Heart right ventricle (tissue), 16 donors: ENCODE results near the gene OPN1SW. TPM values are rescaled to one million over a fixed set of nuclear protein-coding genes. Genes with fewer than 3 reads are reported as not detected.

ENCODE experiments used
- ATAC-seq, 8 donors: fragments of 200-7000 bp; cut with Tn5 transposase; one replicate each; pipeline ENCODE4 v1.9.1; 2020; ENCODE audit warnings: mild to moderate bottlenecking in 8 of 8, moderate library complexity in 8 of 8, moderate number of reproducible peaks in 1 of 8
- DNase-seq, 2 donors: peaks; one replicate each; pipeline ENCODE4 v3.0.0-alpha.2; 2020
- H3K27ac ChIP-seq, 10 donors: fragments of 200-600 bp; sonication (generic) in 2 of 10; one replicate each; pipeline versions ENCODE4 v1.5.0 to v1.8.0; 2020 to 2022; ENCODE audit warnings: mild to moderate bottlenecking in 3 of 10
- H3K27me3 ChIP-seq, 7 donors: fragments of 200-600 bp; one replicate each; pipeline ENCODE4 v1.8.0; 2021 to 2022; ENCODE audit warnings: mild to moderate bottlenecking in 2 of 7
- H3K36me3 ChIP-seq, 9 donors: fragments of 200-600 bp; sonication (generic) in 1 of 9; one replicate each; pipeline versions ENCODE4 v1.5.0 to v1.8.0; 2020 to 2022; ENCODE audit warnings: mild to moderate bottlenecking in 2 of 9
- H3K4me1 ChIP-seq, 9 donors: fragments of 200-600 bp; sonication (generic) in 1 of 9; one replicate each; pipeline versions ENCODE4 v1.5.0 to v1.8.0; 2020 to 2022; ENCODE audit warnings: mild to moderate bottlenecking in 4 of 9
- H3K4me3 ChIP-seq, 10 donors: fragments of 200-600 bp; sonication (generic) in 2 of 10; one replicate each; pipeline versions ENCODE4 v1.5.0 to v1.8.0; 2020 to 2022; ENCODE audit warnings: mild to moderate bottlenecking in 7 of 10, moderate library complexity in 2 of 10
- H3K9me3 ChIP-seq, 11 donors: fragments of 200-600 bp in 10 of 11; sonication (generic) in 2 of 11; one replicate each; pipeline versions ENCODE4 v1.5.0 to v1.8.0; 2013 to 2022; ENCODE audit warnings: mild to moderate bottlenecking in 2 of 11, control low read depth in 1 of 11, moderate library complexity in 1 of 11
- WGBS, 2 donors: extraction: QIAGEN DNeasy Blood & Tissue Kit; methylation state at CpG; one replicate each; pipeline ENCODE4 v1.1.7; 2013; ENCODE audit warnings: inconsistent platforms in 1 of 2; 5-methylcytosine and 5-hydroxymethylcytosine counted together
- intact Hi-C, 10 donors: fragments of 100-400 bp; cut with DNase I; formaldehyde crosslinking; loops; one replicate each; pipeline versions ENCODE4 v1.11.1 to v1.14.2; 2022
- polyA plus RNA-seq, 2 donors: library from polyadenylated mRNA; stranded (reverse); fragments of 200-250 nt; gene quantifications; one replicate each; pipeline ENCODE4 v1.2.3, GENCODE V29; 2013
- total RNA-seq, 10 donors: library from RNA; stranded (reverse); fragmentation: NEBNext Ultra II Directional in 3 of 10; extraction: Animal tissue kit (Norgen Biotek cat#: 25700) in 3 of 10; gene quantifications; one replicate each; pipeline versions ENCODE4 v1.2.1 to v1.2.4, GENCODE V29; 2021 to 2023
- TF ChIP-seq, protein P1 (sequence below), 9 donors: fragments of 200-600 bp; sonication (generic) in 2 of 9; IDR thresholded peaks; one replicate each; pipeline versions ENCODE4 v1.5.0 to v1.8.0; 2021 to 2022; ENCODE audit warnings: antibody characterized with exemption in 9 of 9, mild to moderate bottlenecking in 5 of 9, moderate library complexity in 1 of 9
- donor health status: Arrhythmogenic right ventricular cardiomyopathy.
- donor health status: ischemic (EF 13 %, LVEDD 7.1; RV severe dilation, severe dysfunction).
- donor health status: healthy with polysubstance abuse.
- donor health status: DM: no; HTN: yes; CAD: no.
- donor health status: DM: no; HTN: no; CAD: no.
- donor health status: ischemic (EF 25% LVEDD 6.9; RV normal size, moderate dysfunction).
- donor health status: ischemic (EF 25% LVEDD 5.7; RV mildly dilated, moderate dysfunction).
- donor health status: healthy.
- donor health status: DM: yes; HTN: yes; CAD: no.
- donor health status: Ischemic cardiomyopathy.
- donor health status: ischemic (EF 35%, LVEDD 5.7; RV mildly dilated, moderate dysfunction).
- donor health status: nonischemic (EF 11% LVEDD 7.7; RV severe dilation, severe dysfunction).
- donor health status: DM: yes; HTN: yes; CAD: no.
- donor health status: PGD.
- donor health status: ischemic (EF 29% LVEDD 5.4; RV normal size, mild dysfunction).
- donor health status: nonischemic (EF 23%, LVEDD 6.1; RV moderate dilation, normal function).

Gene OPN1SW
- total and polyA plus RNA-seq, 12 donors, result not detected

DNA sequence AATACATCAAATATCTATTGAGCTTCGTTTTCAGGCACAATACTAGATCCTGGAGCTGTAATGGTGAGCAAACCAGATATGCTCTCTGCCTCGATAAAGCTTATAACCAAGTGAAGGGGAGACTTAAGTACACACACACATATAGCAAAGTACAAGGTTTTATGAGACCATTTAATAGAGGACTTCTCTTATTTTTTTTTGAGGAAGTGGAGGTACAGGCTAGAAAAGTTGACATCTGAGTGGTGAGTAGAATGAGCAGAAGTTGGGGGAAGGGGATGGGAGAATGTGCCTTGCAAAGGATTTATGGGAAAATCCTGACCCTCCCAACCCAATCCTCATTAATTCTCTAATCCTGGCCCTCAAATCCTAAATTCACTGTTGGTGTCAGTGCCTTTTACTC is 23.9 kb upstream of the OPN1SW start:
- WGBS, 2 donors, result 88% methylated on average over 2 of the region's 2 CpGs
- TF ChIP-seq, protein P1, sequence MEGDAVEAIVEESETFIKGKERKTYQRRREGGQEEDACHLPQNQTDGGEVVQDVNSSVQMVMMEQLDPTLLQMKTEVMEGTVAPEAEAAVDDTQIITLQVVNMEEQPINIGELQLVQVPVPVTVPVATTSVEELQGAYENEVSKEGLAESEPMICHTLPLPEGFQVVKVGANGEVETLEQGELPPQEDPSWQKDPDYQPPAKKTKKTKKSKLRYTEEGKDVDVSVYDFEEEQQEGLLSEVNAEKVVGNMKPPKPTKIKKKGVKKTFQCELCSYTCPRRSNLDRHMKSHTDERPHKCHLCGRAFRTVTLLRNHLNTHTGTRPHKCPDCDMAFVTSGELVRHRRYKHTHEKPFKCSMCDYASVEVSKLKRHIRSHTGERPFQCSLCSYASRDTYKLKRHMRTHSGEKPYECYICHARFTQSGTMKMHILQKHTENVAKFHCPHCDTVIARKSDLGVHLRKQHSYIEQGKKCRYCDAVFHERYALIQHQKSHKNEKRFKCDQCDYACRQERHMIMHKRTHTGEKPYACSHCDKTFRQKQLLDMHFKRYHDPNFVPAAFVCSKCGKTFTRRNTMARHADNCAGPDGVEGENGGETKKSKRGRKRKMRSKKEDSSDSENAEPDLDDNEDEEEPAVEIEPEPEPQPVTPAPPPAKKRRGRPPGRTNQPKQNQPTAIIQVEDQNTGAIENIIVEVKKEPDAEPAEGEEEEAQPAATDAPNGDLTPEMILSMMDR (IDR thresholded peaks at IDR 0.05), result no peak

DNA sequence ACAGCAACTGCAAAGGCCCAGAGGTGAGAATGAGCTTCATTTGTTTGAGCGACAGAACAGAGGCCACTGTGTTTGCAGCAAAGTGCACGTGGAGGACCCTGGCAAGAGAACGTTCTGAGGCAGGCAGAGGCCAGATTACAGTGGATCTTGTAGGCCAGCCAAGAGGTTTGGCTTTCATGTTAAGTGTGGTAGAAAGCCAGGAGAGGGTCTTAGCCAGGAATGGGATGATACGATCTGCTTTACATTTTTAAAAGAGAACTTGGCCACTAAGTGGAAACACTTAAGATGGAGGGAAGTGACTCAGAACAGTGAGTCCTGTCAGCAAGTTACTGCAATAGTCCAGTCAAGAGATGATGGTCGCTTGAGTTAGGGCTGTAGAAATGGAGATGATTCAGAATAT is 20.7 kb upstream of the OPN1SW start:
- intact Hi-C loops, result loop anchor here in 2 of 10 donors (10.0 kb wide), 2 partner anchors 68 to 88 kb away; partner anchors contain the start of gene ATP6V1F (in 1 of the 2)
- H3K4me3 ChIP-seq, result no peak overlapping the region
- H3K36me3 ChIP-seq, result peaks cover 0 to 2% (median 0%) of the 10 kb centered on the region in 9 donors
- TF ChIP-seq, protein P1 (IDR thresholded peaks at IDR 0.05), result no peak
- peaks cover 4 to 20% (median 15%) of the 10 kb centered on the region in 9 donors for H3K4me1 ChIP-seq
- no peaks in the 10 kb centered on the region for H3K9me3 ChIP-seq
- WGBS, 2 donors, result 60 to 61% methylated on average over 5 of the region's 5 CpGs
- DNase-seq (no peak), ATAC-seq (no peak)
- H3K27me3 ChIP-seq, result peaks cover 0 to 7% (median 0%) of the 10 kb centered on the region in 7 donors
- no peak overlapping the region for H3K27ac ChIP-seq

More for the DNA sequence above, 23.9 kb upstream of the OPN1SW start:
- Histone ChIP-seq H3K4me3 (no peak overlapping the region), H3K27ac (no peak overlapping the region), H3K9me3 (no peaks in the 10 kb centered on the region), H3K4me1 (no peaks in the 10 kb centered on the region), H3K27me3 (no peaks in the 10 kb centered on the region), H3K36me3 (peaks cover 0 to 15% (median 0%) of the 10 kb centered on the region in 9 donors)
- intact Hi-C loops, result loop anchor here in 2 of 10 donors (10.0 kb wide), 2 partner anchors 65 to 85 kb away; partner anchors contain the start of gene ATP6V1F (in 1 of the 2)
- DNase-seq, result no peak
- no peak for ATAC-seq

DNA sequence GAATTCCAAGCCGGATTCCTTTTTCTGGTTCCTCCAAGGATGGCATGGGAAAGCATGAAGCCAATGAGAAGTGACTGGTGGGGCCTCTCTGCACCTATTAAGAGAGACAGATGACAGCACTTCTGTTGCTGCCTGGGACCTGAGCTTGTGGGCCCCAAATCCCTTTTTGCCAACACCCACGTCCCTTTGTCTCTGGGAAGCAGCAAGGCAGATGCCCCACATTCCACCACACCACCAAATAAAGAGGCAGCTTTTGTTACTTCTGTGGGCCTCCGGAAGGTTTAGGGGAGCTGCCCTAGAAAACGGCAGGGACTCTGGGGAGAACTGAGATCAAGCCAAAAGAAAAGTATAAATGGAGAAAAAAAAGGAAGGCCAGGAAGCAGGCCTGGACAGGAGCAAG is 19.5 kb upstream of the OPN1SW start:
- ATAC-seq (no peak), DNase-seq (no peak)
- intact Hi-C loops, result loop anchor here in 2 of 10 donors (10.0 kb wide), 2 partner anchors 70 to 90 kb away; partner anchors contain the start of gene ATP6V1F (in 1 of the 2)
- 86 to 88% methylated on average over 4 of the region's 4 CpGs for whole genome bisulfite sequencing, 2 donors
- TF ChIP-seq, protein P1 (IDR thresholded peaks at IDR 0.05), result no peak
- no peaks in the 10 kb centered on the region for H3K36me3 ChIP-seq
- H3K27me3 ChIP-seq, result peaks cover 0 to 18% (median 0%) of the 10 kb centered on the region in 7 donors
- H3K27ac ChIP-seq, result no peak overlapping the region
- no peak overlapping the region for H3K4me3 ChIP-seq
- peaks cover 8 to 28% (median 24%) of the 10 kb centered on the region in 9 donors for H3K4me1 ChIP-seq
- no peaks in the 10 kb centered on the region for H3K9me3 ChIP-seq

DNA sequence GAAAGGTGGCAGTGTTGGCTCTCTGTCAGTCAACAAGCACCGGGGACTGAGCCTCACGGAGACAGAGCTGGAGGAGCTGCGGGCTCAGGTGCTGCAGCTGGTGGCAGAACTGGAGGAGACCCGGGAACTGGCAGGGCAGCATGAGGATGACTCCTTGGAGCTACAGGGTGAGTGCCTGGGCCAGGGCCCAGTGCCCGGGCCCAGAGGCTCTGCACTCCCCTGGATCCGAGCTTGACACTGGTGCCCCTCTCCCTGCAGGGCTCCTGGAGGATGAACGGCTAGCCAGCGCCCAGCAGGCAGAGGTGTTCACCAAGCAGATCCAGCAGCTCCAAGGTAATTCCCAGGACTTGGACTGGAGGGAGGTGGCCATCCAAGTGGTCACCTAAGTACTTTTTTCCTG is 18.8 kb upstream of the OPN1SW start:
- intact Hi-C loops, result loop anchor here in 6 of 10 donors (5.0 to 10.0 kb wide), 3 partner anchors 33 to 90 kb away; partner anchors contain the start of gene ATP6V1F (in 1 of the 6)
- Histone ChIP-seq H3K4me1 (peaks cover 8 to 29% (median 25%) of the 10 kb centered on the region in 9 donors), H3K36me3 (no peaks in the 10 kb centered on the region), H3K27ac (no peak overlapping the region), H3K27me3 (peaks cover 0 to 21% (median 0%) of the 10 kb centered on the region in 7 donors), H3K4me3 (no peak overlapping the region), H3K9me3 (no peaks in the 10 kb centered on the region)
- TF ChIP-seq, protein P1 (IDR thresholded peaks at IDR 0.05), result no peak
- DNase-seq (no peak), ATAC-seq (no peak)
- 94 to 98% methylated on average over 8 of the region's 8 CpGs for WGBS, 2 donors
